NCI-H2171 (cell line): Measurements from ENCODE around the gene BRIX1.
A peak's percentile ranks its signal among the peaks of the same experiment; 100 is the strongest.
"Not testable (repeated sequence)": the region's sequence is repeated elsewhere in the genome, so short reads cannot be mapped to it uniquely, and the experiment has no call there.

ENCODE experiments used
- DNase-seq: peaks from one replicate; lab custom pipeline; 2025; lab: John Stamatoyannopoulos, UW

Gene BRIX1

DNA sequence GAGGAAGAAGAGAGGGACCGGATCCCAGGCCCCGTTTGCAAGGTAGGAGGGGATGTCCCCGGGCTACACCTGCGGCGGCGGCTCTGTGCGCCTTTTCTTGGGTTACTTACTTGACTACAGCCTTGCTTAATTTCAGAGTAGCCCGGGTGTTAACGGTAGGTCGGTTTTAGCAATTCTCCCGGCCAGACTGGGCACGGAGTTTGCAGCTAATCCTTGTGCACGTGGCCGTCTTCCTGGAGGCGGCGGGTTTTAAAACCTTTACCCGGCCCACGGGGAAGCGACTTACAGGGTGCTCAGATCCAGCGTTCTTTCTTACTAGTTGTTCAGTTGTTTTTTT lies 313 bp downstream of the BRIX1 start:
- DNase-seq = no peak

DNA sequence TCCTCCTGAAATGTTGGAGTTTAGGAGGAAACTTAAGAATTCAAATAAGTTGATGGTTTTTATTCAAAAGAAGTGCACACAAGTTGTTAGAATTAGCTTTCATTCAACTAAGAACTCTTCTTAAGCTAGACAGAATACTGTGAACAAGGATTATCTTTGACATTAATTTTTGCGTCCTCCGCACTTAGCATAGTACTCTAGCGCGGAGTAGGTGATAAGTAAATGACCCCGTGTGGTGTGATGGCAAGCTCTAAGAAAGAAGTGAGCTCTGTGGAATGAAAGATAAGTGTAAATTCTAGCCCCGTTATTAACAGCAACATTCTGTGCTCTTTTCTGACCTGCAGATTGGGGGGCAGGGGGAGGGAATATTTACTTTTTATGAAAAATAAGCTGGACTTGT lies 1.0 kb downstream of the BRIX1 start:
- DNase-seq = no peak

DNA sequence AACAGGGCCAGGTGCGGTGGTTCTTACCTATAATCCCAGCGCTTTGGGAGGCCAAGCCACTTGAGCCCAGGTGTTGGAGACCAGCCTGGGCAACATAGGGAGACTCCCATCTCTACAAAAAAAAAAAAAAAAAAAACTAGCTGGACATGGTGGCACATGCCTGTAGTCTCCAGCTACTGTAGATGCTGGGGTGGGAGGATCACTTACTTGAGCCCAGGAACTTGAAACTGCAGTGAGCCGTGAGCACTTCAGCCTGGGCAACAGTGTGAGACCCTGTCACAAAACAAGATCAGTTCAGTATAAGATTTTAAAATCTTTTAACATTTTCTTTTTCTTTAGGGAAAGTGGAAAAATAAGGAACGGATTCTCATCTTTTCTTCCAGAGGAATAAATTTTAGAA lies 2.5 kb downstream of the BRIX1 start:
- no peak for DNase-seq

DNA sequence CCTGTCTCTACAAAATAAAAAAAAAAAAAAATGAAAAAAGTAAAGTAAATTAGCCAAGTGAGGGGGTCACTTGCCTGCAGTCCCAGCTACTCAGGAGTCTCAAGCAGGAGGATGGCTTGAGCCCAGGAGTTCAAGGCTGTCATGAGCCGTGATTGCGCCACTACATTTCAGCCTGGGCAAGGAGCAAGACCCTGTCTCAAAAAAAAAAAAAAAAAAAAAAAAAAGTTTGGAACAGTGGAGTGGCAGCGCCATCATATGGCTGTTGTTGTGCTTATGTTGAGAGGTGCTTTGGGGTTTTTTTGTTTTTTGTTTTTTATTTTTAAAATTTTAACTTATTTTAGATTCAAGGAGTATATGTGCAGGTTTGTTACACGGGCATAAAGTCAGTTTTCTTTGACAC lies 3.6 kb downstream of the BRIX1 start:
- DNase-seq = no peak

DNA sequence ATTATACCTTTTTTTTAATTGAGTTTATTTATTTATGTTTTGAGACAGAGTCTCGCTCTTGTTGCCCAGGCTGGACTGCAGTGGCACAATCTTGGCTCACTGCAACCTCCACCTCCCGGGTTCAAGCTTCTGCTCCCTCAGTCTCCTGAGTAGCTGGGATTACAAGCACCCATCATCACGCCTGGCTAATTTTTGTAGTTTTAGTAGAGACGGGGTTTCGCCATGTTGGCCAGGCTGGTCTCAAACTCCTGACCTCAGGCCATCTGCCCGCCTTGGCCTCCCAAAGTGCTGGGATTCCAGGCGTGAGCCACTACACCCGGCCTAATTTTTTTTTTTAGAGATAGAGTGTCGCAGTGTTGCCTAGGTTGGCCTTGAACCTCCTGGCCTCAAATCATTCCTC lies 7.7 kb downstream of the BRIX1 start:
- not testable (repeated sequence) for DNase-seq

DNA sequence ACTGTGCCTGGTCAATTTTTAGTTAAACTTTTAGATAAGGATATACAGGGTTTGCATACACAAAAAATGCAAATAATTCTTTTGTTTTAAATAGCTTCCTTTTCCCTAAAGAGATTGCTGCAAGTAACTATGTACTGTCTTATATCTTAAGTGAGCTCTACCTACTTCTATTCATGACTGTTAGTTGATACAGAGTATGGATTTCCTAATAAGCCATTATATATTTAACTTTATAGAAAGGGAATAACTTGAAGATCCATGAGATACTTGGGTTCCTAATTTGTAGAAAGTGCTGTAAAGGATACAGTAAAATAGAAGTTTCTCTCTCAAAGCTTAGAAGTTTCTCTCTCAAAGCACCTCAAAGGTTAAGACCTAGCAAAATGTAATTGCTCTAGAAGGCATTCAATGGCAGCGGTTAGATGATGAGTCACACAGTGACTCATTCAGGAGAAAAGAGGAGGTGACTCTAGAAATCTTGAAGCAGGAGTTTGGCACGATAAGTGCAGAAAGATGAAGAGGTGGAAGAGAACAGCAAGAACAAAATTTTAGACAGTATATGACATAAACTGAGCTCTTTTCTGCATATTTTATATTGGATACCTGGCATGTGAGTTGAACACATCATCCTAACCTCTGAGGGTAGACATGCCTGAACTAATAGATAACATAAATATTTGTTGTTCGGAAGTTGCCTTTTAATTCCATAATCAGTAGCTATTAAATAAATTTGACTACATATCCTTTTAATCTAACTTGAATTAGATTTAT lies 8.4 kb downstream of the BRIX1 start:
- DNase-seq = no peak

DNA sequence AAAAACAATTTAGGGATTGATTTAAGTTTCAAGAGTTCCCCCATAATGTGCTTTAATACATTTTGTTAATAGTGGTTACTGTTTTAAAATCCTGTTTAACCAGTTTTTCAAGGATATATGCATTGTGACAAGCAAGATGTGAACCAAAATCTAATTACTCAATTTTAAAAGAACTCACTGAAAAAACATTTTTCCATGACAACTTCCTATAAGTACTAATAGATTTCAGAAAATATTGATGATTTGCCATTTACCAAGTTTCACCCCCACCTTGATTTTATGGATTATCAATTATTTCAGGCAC lies 8.9 kb downstream of the BRIX1 start:
- DNase-seq = no peak

DNA sequence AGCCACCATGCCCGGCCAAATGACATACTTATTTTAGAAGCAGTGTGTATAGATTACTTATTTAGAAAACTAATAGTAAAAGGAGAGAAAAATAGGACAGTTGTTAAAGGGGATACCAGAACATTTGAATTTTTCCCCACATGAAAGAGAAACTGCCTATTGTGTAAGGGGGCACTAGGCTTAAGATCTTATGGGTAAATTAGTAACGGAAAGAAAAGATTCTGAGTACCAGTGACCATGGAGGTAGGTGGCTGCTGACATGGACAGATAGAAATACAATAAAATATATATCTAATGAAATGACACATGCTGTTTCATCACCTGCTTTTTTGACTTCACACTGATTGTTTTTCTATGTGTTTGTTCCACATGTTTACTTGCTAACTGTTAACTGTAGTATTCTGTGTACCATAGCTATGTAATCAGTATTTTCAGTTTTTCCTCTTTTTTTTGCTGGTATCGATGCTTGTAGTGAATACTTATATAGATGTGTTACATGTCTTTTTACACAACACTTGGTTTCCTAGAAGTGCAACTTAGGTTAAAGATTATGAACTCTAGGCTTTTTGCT lies 10.9 kb downstream of the BRIX1 start:
- DNase-seq = no peak

DNA sequence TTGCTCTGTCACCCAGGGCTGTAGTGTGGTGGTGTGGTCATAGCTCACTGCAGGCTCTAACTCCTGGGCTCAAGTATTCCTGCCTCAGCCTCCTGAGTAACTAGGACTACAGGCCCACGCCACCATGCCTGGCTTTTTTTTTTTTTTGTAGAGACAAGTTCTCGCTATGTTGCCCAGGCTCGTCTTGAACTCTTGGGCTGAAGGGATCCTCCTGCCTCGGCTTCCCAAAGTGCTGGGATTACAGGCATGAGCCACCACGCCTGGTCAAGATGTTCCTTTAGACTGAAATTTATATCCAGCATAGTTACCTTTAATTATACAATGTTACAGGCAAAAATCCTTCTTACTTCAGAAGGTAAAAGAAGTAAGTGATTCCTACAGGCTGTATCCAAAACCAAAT lies 12.3 kb downstream of the BRIX1 start:
- no peak for DNase-seq

DNA sequence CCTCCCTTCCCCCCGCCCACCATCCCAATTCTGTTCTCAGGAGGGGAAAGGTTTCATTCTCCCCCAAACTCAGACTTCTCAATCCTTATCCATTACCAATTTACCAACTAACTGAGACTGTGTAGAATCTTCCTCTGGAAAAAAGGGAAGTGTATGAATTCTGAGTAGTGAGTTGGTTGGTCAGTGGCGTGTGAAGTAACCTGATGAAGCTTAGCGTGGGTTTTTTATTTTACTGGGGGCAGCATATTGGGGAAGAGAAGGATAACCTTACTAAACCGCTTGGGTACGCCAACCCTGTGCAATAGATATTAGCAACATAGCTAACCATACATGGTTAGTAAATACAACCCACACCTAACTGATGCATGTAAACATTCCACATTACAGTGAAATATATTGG lies 12.8 kb downstream of the BRIX1 start:
- DNase-seq = no peak

DNA sequence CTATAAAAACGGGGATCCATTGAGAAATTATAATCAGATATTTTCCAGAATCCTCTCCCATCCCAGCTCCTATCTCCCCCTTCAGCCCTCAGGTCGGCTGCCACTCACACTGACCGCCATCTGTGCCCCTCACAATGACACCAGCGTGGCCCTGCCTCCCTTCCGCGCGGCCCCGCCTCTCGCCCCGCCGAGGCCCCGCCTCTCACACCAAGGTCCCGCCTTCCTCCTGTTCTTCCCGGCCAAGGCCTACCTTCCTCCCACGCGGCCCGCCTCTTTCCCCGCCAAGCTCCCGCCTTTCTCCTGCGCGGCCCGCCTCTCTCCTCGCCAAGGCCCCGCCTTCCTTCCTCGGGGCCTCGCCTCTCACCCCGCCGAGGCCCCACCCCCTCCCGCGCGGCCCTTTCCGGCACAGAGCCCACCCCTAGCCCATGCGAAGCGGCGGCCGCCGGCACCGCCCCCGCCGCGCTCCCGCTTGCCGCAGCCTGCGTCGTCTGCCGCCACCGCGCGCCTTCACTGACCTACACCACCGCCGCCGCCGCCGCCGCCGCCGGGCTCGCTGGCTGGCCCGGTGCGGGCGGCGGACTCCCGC lies 13.7 kb downstream of the BRIX1 start, which contains the start of gene DNAJC21:
Gene DNAJC21, plus strand, starts transcription at position 426 of the 586 bp plus-strand sequence. CDS start 261 bp downstream, outside the sequence.
- peak; percentile 99 for DNase-seq

DNA sequence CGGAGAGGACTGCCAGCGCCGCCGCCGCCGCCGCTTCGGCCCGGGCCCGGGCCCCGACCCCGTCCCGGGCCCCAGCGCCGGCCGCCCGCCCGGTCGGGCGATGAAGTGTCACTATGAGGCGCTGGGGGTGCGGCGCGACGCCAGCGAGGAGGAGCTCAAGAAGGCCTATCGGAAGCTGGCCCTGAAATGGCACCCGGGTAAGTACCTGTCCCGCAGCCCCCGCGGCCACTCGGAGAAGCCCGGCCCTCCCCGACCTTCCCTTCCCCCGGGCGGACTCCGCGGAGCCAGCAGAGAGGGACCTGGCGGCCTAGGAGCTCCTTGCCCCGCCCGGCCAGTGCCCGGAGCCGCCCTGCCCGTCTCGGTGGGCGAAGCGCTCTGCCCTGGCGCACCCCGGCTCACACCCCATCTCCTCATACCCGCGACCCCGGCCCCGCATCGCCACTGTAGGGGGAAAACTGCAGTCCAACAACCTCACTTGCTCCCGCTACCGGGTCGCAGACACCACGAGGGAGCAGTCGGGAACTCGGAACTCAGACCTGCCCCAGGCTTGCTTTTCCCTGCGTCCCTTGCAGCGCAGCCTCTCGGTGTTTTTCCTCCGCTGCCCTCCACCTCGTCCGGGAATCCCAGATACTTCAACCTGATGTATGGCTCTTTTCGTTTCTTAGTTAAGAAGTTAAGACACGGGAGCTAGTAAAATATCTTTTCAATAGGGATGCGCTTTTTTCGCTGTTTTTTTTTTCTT lies 14.4 kb downstream of the BRIX1 start:
- DNase-seq = peak; percentile 78

DNA sequence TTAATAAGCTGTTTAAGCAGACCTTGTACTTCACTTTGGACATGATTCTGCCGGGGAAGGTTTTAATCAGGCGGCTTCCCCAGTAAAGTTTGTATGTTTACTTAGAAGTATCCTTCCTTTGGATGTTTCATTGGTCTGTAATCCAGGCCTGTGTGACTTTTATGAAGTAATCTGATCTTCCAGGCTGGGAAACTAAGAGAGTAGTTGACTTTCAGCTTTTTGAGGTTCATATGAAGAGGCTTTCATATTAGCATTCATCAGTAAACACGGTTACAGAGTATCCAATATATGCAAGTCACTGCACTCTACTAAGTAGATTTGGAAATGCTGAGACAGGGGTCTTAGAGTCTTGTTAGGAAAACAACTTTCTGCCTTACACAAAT lies 14.9 kb downstream of the BRIX1 start:
- no peak for DNase-seq

DNA sequence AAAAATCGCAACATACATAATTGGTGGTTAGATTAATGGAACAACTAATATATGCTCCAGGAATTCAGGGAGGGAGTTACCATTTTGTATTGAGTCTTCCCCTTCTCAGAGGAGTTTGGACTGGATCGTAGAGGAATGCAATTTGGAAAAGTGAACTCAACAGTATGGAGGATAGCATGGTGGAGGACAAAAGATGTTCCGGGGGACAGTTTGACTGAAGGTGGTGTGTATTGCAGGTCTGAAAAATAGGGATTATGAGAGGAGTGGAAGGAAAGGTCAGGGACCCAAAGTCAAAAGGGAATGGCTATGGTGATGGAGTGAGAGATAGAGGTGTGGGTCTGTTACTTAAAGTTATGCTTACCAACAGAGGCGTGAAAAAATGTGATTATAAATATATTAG lies 15.4 kb downstream of the BRIX1 start:
- DNase-seq = no peak

DNA sequence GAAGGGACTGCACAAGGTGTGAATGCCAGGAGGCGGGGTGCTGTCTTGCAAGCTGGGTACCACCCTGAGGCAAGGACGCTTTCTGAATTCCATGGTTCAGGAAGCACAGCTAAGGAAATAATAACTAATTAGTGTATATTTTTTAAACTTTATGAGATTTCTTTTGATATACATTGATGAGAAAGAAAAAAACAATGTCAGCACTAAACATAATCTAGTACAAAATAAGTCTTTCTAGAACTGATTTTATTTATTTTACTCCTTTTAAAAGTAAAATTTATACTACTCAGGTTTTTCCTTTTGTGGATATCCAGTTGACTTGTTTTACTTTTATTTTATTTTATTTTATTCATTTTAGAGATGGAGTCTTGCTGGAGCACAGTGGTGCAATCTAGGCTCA lies 17.4 kb downstream of the BRIX1 start:
- DNase-seq = no peak

DNA sequence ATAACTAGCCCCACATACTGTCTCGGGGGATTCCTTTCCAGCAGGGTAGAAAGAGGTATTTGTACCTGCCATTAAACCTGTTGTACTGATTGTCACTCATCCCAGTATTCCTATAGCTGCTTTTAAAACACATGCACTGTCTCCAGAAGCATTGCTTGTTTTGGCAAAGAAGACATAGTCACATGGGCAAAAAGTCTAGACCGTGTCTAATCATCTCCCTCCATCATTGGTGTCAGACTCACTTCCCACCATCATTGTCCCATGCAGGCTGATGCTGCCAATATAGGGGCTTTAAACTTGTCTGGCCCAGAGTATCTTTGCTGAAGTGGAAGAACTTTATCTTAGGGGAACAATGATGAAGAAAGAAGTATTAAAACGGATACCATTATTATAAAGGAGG lies 26.4 kb downstream of the BRIX1 start:
- no peak for DNase-seq

DNA sequence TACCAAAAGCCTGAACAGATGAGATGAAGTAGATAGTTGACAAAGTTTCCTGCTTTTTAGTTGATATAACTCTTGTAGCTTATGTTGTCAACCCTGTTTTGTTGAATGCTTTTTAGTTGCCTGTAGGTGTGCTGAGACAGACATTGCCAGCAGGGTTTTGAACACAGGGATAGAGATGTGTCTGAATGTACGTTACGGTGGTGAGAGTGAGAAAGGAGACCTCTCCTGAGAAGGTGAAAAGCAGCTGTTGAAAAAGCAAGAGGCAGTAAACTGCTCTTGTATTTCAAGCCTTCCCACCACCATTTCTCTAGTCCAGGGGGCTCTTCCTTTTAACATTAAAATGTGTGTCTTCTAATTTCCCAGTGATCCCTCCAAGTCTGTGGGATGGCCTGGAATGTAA lies 28.5 kb downstream of the BRIX1 start:
- DNase-seq = no peak

DNA sequence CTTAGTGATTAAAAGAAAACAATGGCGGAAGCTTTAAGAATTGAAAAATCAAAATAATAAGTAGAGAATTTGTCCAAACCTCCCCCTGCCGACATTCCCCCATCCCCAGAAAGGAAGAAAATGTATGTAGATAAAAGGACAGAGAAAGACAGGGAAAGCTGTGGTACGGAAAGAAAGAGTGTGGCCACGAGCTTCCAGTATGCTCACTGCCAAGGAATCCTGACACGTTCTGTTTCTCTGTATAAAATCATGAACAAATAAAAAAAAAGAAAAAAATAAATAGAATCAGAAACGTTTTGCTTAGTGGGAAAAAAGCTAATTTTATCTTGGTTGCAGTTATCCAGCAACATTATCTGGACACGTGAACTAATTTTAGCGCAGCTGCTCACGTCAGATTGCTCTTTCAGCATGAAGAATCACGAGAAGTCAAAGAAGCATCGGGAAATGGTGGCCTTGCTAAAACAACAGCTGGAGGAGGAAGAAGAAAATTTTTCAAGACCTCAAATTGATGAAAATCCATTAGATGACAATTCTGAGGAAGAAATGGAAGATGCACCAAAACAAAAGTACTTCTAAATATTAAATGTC lies 29.0 kb downstream of the BRIX1 start:
- no peak for DNase-seq

DNA sequence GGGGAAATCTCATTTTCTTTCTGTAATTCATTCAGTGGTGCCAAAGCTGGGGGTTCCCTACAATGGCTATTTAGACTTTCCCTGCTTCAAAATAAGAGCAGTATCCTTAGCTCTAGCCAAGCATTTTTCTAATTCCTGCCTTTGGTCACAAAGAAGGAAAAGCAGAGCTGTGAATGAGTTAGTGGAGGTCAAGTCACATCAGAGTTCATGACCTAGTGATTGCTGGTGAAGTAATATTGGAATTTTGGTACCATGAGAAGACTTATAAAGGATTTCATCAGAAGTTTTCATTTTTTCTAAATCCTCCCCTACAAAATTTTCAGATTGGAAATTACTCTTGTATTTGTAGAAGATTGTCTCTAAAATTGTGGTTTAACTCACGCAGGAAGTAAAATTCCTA lies 41.8 kb downstream of the BRIX1 start:
- DNase-seq = no peak

DNA sequence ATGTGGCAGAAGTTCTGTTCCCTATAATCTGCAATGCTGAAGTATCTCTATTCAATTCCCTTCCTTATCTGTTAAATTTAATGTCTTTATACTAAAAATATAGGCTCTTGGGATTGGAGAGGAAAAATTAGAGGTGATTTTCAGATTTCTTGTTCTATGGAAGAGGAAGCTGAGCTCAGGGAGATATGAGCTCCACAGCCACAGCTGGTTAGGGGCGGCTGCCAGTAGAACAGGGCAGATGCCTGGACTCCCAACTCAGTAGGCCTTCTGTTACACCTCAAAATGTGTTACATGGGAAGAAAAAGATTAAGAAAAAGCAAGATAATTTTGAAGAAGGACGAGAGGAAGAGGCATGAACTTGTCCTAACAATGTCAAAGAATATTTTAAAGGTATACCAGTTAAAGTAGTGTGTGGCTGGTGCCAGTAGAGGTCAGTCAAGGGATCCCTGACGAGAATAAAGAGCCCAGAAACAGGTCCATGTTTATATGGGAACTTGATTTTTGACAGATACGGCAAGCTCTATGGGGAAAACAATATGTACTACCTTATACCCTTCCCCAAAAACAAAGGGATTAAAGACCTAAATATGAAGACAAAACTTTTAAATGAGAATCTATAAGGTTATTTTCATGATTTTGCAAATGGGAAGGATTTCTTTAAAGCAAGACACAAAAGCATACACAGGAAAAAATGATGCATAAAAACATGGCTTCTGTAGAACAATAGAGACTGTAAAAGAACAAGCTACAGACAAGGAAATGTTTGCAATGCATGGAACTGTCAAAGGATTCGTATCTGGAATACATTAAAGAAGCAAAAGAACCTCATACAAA lies 42.6 kb downstream of the BRIX1 start:
- DNase-seq = no peak

DNA sequence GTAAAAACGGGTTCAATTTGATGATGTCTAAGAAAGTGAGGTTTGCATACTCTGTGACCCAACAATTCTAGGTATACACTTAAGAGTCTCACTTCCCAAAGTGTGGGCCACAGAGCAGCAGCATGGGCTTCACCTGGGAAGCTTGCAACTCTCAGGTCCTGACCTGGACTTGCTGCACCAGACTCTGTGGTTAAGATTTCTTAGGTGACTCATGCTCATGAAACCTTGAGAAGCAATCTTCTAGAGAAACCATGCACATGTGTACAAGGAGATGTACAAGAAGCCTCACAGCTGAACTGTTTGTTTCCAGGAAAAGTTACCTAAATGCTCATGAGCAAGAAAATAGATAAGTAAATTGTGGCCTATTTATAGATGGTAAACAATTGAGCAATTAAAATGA lies 43.8 kb downstream of the BRIX1 start:
- no peak for DNase-seq

DNA sequence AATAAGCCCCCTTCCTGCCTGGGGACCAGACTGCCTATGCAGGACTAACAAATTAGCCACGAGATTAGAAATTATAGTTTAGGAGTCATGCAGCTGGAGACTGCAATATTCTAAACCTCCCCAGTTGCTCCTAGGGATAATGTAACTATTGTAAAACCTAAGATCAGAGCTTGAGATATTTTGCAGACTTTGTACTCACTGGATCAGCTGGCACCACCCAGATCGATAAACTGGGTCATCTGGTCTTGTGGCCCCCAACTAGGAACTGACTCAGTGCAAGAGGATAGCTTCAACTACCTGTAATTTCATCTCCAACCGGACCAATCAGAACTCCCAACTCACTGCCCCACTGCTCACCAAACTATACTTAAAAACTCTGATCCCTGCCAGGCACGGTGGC lies 52.0 kb downstream of the BRIX1 start:
- no peak for DNase-seq
